PC-9 (cell line): ENCODE data around the gene RIMKLA.

Source experiments
- EZH2 ChIP-seq: fragments of 200-600 bp; sonication (generic); IDR thresholded peaks from 2 replicates; pipeline ENCODE4 v1.8.0; 2017; ENCODE audit warnings: antibody characterized with exemption, low read depth
- TF ChIP-seq, protein P1 (sequence below): fragments of 200-600 bp; sonication (generic); conservative IDR thresholded peaks from 2 replicates; pipeline ENCODE4 v1.6.1; 2017; ENCODE audit warnings: mixed run types, antibody characterized with exemption, mild to moderate bottlenecking, moderate library complexity

DNA sequence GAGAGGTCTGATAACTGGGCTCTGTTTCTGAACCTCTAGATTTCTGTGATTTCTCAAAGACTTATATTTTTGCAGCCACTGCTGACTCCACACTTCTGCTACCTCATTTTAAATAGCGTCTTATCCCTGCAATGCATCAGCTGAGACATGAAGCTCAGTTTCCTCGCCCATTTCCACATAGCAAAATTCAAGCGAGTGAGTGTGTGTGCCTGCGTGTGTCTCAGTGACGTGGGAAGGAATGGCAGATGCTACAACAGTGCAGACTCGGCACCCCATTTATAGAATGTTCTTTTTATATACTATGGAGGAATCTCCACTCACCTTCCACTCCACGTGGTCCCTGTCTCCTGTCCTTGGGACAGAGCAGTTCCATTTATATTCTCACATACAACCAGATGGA is 39.5 kb downstream of the RIMKLA start:
- TF ChIP-seq, protein P1, sequence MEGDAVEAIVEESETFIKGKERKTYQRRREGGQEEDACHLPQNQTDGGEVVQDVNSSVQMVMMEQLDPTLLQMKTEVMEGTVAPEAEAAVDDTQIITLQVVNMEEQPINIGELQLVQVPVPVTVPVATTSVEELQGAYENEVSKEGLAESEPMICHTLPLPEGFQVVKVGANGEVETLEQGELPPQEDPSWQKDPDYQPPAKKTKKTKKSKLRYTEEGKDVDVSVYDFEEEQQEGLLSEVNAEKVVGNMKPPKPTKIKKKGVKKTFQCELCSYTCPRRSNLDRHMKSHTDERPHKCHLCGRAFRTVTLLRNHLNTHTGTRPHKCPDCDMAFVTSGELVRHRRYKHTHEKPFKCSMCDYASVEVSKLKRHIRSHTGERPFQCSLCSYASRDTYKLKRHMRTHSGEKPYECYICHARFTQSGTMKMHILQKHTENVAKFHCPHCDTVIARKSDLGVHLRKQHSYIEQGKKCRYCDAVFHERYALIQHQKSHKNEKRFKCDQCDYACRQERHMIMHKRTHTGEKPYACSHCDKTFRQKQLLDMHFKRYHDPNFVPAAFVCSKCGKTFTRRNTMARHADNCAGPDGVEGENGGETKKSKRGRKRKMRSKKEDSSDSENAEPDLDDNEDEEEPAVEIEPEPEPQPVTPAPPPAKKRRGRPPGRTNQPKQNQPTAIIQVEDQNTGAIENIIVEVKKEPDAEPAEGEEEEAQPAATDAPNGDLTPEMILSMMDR, result no peak
- TF ChIP-seq EZH2, result no peak
